HG03457 (cell line): Measurements from ENCODE around the gene VRK3.
"Not testable (repeated sequence)": the region's sequence is repeated elsewhere in the genome, so short reads cannot be mapped to it uniquely, and the experiment has no call there.

Source experiments
- ATAC-seq: cut with Tn5 transposase; IDR thresholded peaks from one replicate; pipeline ENCODE4 v1.9.1; 2021; ENCODE audit warnings: moderate number of reproducible peaks; ENCODE audit not compliant: unreplicated experiment

Gene VRK3

GRCh38 chr19:50025022-50025793 lies at the start of gene VRK3:
VRK3 (minus strand) TSS chr19:50025372; CDS start chr19:50016162, 9,210 bp downstream.
- ATAC-seq, result peak; percentile 64

- not testable (repeated sequence) for ATAC-seq
Measured at GRCh38 chr19:50068382-50068781, 43.2 kb upstream of the VRK3 start.

GRCh38 chr19:50067575-50067974 lies 42.4 kb upstream of the VRK3 start:
- ATAC-seq, result no peak

- no peak for ATAC-seq
Measured at GRCh38 chr19:50065938-50066337, 40.8 kb upstream of the VRK3 start.

GRCh38 chr19:50061650-50062049 lies 36.5 kb upstream of the VRK3 start:
- no peak for ATAC-seq

- ATAC-seq, result no peak
Measured at GRCh38 chr19:50060107-50060506, 34.9 kb upstream of the VRK3 start.

- ATAC-seq, result no peak
Measured at GRCh38 chr19:50059045-50059444, 33.9 kb upstream of the VRK3 start.

- ATAC-seq, result no peak
Measured at GRCh38 chr19:50058425-50058824, 33.3 kb upstream of the VRK3 start.

GRCh38 chr19:50053119-50053518 lies 27.9 kb upstream of the VRK3 start:
- ATAC-seq, result no peak

GRCh38 chr19:50051964-50052363 lies 26.8 kb upstream of the VRK3 start:
- ATAC-seq, result no peak

- not testable (repeated sequence) for ATAC-seq
Measured at GRCh38 chr19:50051228-50051895, 26.2 kb upstream of the VRK3 start.

GRCh38 chr19:50050406-50051227 lies 25.4 kb upstream of the VRK3 start:
- no peak for ATAC-seq

- ATAC-seq, result no peak
Measured at GRCh38 chr19:50047671-50048070, 22.5 kb upstream of the VRK3 start.

- no peak for ATAC-seq
Measured at GRCh38 chr19:50046649-50047503, 21.7 kb upstream of the VRK3 start.

GRCh38 chr19:50044922-50045321 lies 19.8 kb upstream of the VRK3 start:
- ATAC-seq, result no peak

GRCh38 chr19:50043967-50044366 lies 18.8 kb upstream of the VRK3 start:
- no peak for ATAC-seq

GRCh38 chr19:50042363-50043024 lies 17.3 kb upstream of the VRK3 start:
- ATAC-seq, result no peak

- no peak for ATAC-seq
Measured at GRCh38 chr19:50040967-50041366, 15.8 kb upstream of the VRK3 start.

GRCh38 chr19:50039968-50040367 lies 14.8 kb upstream of the VRK3 start:
- ATAC-seq, result no peak

- ATAC-seq, result no peak
Measured at GRCh38 chr19:50036908-50037307, 11.7 kb upstream of the VRK3 start.
